Measurements from ENCODE around the gene TMEM14B.

The TMEM14B gene

DNA sequence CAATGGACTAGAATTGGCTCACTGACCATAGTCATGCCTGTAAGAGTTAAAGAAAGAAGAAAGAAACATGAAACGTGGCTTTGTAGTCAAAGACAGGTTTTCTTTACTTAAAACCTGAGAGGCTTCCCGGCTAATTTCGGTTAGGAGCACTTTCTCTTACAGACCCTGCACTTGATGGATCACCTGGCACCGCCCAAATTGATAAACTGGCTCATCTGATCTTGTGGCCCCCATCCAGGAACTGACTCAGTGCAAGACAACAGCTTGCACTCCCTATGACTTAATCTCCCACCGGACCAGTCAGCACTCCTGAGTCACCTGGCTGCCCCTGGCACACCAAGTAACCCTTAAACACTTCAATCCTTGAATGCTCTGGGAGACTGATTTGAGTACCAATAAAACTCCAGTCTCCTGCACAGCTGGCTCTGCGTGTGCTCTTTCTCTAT lies 12.3 kb downstream of the TMEM14B start:
- no peak for DNase-seq (ENCODE audit: low read depth)
- H3K4me3 ChIP-seq (ENCODE audit: low read depth, low read length): no peak overlapping the region
- TF ChIP-seq, protein P1, sequence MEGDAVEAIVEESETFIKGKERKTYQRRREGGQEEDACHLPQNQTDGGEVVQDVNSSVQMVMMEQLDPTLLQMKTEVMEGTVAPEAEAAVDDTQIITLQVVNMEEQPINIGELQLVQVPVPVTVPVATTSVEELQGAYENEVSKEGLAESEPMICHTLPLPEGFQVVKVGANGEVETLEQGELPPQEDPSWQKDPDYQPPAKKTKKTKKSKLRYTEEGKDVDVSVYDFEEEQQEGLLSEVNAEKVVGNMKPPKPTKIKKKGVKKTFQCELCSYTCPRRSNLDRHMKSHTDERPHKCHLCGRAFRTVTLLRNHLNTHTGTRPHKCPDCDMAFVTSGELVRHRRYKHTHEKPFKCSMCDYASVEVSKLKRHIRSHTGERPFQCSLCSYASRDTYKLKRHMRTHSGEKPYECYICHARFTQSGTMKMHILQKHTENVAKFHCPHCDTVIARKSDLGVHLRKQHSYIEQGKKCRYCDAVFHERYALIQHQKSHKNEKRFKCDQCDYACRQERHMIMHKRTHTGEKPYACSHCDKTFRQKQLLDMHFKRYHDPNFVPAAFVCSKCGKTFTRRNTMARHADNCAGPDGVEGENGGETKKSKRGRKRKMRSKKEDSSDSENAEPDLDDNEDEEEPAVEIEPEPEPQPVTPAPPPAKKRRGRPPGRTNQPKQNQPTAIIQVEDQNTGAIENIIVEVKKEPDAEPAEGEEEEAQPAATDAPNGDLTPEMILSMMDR (IDR thresholded peaks at IDR 0.05; ENCODE audit: low read depth, low read length): no peak
- TF ChIP-seq POLR2A (IDR thresholded peaks at IDR 0.05; ENCODE audit: extremely low read depth, insufficient read length): no peak
- TF ChIP-seq, protein P2, sequence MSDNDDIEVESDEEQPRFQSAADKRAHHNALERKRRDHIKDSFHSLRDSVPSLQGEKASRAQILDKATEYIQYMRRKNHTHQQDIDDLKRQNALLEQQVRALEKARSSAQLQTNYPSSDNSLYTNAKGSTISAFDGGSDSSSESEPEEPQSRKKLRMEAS (IDR thresholded peaks at IDR 0.05; ENCODE audit: low read depth, low read length): no peak
- TF ChIP-seq MYC (IDR thresholded peaks at IDR 0.05; ENCODE audit: low read depth, low read length): no peak

DNA sequence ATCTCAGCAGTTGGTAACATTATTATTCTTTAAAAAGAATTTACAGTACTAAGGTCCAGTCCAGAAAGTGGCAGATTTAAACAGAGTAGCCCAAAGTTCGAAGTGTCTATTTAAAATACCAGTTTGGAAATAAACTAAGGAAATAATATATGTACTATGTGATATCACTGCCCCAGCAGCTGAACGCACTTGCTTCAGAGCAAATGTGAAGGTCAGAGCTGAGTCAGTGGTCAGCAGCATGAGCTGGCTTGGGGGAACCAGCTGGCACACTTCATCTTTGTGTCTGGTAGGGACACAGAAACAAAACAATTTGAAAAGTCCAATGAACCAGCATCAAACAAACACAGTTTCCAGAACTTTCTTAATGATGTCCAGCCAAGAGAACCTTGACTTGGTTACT lies 15.4 kb downstream of the TMEM14B start:
- no peak for DNase-seq (ENCODE audit: low read depth)
- no peak for TF ChIP-seq POLR2A (IDR thresholded peaks at IDR 0.05; ENCODE audit: extremely low read depth, insufficient read length)
- TF ChIP-seq, protein P2 (IDR thresholded peaks at IDR 0.05; ENCODE audit: low read depth, low read length): no peak
- no peak for TF ChIP-seq MYC (IDR thresholded peaks at IDR 0.05; ENCODE audit: low read depth, low read length)
- TF ChIP-seq, protein P1 (IDR thresholded peaks at IDR 0.05; ENCODE audit: low read depth, low read length): no peak
- H3K4me3 ChIP-seq (ENCODE audit: low read depth, low read length): no peak overlapping the region

DNA sequence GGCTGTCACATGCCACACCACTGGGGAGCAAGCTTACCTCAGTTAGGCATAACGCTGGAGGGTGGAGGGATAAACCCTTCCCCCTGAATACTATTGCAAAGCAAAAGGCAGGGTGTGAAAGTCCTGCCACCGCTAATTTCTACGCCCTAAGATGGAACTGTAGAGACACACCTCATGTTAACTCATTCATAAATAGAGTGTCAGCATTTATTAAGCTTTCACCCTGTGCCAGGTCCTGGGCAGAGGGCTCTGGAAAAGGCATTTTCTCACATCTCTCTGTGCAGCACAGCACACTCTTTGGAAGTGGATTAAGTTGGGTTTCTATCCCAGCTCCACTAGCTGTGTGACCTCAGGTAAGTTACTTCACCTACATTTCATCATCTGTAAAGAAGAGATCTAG lies 21.8 kb downstream of the TMEM14B start:
- no peak for DNase-seq (ENCODE audit: low read depth)
- no peak overlapping the region for H3K4me3 ChIP-seq (ENCODE audit: low read depth, low read length)
- TF ChIP-seq, protein P2 (IDR thresholded peaks at IDR 0.05; ENCODE audit: low read depth, low read length): no peak
- TF ChIP-seq POLR2A (IDR thresholded peaks at IDR 0.05; ENCODE audit: extremely low read depth, insufficient read length) (no peak), MYC (IDR thresholded peaks at IDR 0.05; ENCODE audit: low read depth, low read length) (no peak)
- TF ChIP-seq, protein P1 (IDR thresholded peaks at IDR 0.05; ENCODE audit: low read depth, low read length): no peak

DNA sequence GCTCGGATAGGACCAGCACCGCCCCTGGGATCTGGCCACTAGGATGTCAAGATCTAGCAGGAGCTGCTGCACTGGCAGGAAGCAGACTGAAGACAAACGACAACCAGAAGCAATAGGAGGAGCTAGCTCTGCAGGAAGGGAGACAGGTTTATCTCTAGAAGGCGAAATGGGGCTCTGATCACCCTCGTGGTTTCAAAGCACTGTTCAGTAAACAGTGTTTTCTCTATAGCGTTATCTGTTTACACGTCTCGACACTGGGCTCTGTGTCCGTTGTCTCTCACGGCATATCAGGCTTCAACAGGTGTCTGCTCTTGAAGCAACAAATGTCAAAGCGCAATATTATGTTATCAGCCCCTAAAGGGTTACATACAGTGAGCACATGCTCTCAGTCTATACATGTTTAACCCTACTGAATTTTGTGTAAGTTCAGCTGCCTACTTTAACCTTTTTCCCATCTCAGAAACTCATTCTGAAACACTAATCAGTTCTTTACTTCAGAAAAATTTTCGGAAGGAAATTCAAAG lies 23.8 kb downstream of the TMEM14B start:
- no peak overlapping the region for H3K4me3 ChIP-seq (ENCODE audit: low read depth, low read length)
- no peak for DNase-seq (ENCODE audit: low read depth)
- TF ChIP-seq, protein P2 (IDR thresholded peaks at IDR 0.05; ENCODE audit: low read depth, low read length): no peak
- TF ChIP-seq MYC (IDR thresholded peaks at IDR 0.05; ENCODE audit: low read depth, low read length) (no peak), POLR2A (IDR thresholded peaks at IDR 0.05; ENCODE audit: extremely low read depth, insufficient read length) (no peak)
- TF ChIP-seq, protein P1 (IDR thresholded peaks at IDR 0.05; ENCODE audit: low read depth, low read length): no peak

DNA sequence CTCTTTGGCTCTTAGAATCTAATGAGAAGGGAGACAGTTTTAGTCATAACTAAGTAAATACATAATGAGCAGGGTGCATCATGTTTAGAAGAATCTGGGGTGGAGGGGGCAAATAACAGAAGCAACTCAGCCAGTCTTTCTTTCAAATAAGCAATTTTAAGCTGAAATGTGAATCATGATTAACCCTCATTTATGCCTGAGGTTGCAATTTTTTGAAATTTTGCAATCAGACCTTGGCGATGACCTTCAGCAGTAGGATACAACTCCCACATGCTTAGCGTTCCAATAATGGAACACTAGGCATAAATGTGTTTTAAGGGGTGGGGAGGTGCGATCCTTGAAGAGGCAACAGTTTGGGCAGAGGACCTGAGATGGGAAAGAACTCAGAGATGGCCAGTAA lies 30.6 kb downstream of the TMEM14B start:
- DNase-seq (ENCODE audit: low read depth): no peak
- no peak overlapping the region for H3K4me3 ChIP-seq (ENCODE audit: low read depth, low read length)

More for the DNA sequence above, 30.6 kb downstream of the TMEM14B start:
- TF ChIP-seq, protein P2 (IDR thresholded peaks at IDR 0.05; ENCODE audit: low read depth, low read length): no peak
- TF ChIP-seq, protein P1 (IDR thresholded peaks at IDR 0.05; ENCODE audit: low read depth, low read length): no peak
- no peak for TF ChIP-seq MYC (IDR thresholded peaks at IDR 0.05; ENCODE audit: low read depth, low read length)
- no peak for TF ChIP-seq POLR2A (IDR thresholded peaks at IDR 0.05; ENCODE audit: extremely low read depth, insufficient read length)

Data from NB4 (cell line).